ENCODE results near the gene TAF11.

DNA sequence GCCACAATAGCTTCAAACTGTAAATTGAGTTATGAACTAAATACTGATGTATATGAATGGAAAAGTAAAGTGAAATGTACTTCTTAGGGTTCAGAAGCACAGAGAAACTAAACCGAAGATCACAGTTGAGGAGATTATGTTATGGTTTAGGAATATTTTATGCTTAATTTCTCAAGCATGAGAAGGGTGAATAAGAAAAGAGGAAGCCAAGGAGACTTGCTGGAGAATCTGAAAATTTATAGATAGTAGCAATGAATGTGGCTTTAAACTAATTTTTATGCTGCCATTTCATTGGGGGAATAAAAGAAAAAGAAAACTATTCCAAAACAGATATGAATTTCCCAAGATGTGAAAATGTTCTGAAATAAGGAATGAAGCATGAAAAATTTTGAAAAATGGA is 6.9 kb upstream of the TAF11 start:
- TF ChIP-seq, protein P1, sequence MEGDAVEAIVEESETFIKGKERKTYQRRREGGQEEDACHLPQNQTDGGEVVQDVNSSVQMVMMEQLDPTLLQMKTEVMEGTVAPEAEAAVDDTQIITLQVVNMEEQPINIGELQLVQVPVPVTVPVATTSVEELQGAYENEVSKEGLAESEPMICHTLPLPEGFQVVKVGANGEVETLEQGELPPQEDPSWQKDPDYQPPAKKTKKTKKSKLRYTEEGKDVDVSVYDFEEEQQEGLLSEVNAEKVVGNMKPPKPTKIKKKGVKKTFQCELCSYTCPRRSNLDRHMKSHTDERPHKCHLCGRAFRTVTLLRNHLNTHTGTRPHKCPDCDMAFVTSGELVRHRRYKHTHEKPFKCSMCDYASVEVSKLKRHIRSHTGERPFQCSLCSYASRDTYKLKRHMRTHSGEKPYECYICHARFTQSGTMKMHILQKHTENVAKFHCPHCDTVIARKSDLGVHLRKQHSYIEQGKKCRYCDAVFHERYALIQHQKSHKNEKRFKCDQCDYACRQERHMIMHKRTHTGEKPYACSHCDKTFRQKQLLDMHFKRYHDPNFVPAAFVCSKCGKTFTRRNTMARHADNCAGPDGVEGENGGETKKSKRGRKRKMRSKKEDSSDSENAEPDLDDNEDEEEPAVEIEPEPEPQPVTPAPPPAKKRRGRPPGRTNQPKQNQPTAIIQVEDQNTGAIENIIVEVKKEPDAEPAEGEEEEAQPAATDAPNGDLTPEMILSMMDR (IDR thresholded peaks at IDR 0.05), result no peak
- no peak for TF ChIP-seq POLR2A (IDR thresholded peaks at IDR 0.05)
- TF ChIP-seq POLR2AphosphoS5 (IDR thresholded peaks at IDR 0.05), result no peak

Measured in upper lobe of left lung (tissue), 4 donors.